ENCODE data around the gene TBX21. TPM values are rescaled to one million over a fixed set of nuclear protein-coding genes. Genes with fewer than 3 reads are reported as not detected.
"Not testable (repeated sequence)": the region's sequence is repeated elsewhere in the genome, so short reads cannot be mapped to it uniquely, and the experiment has no call there.

TBX21 gene
- total RNA-seq, 1 experiment from 2014 or later, result not detected

- no peak for DNase-seq (ENCODE audit: low read depth)
- in situ Hi-C loops (cut with HindIII; ENCODE audit: low pct_unique_long_range_greater_than_20kb, low sequenced_read_pairs), result no loop called here
These were observed 9.5 kb downstream of the TBX21 start for GRCh38 chr17:47742319-47743181.

GRCh38 chr17:47744168-47745036 lies 11.4 kb downstream of the TBX21 start:
- in situ Hi-C loops (cut with HindIII; ENCODE audit: low pct_unique_long_range_greater_than_20kb, low sequenced_read_pairs), result no loop called here

GRCh38 chr17:47745037-47745380 lies 12.0 kb downstream of the TBX21 start:
- in situ Hi-C loops (cut with HindIII; ENCODE audit: low pct_unique_long_range_greater_than_20kb, low sequenced_read_pairs), result no loop called here
- DNase-seq (ENCODE audit: low read depth), result no peak

More at GRCh38 chr17:47744168-47745036, 11.4 kb downstream of the TBX21 start:
- no peak for DNase-seq (ENCODE audit: low read depth)

- no peak for DNase-seq (ENCODE audit: low read depth)
- in situ Hi-C loops (cut with HindIII; ENCODE audit: low pct_unique_long_range_greater_than_20kb, low sequenced_read_pairs), result no loop called here
These were observed 18.4 kb downstream of the TBX21 start for GRCh38 chr17:47751471-47751870.

GRCh38 chr17:47757386-47757785 lies 24.4 kb downstream of the TBX21 start:
- in situ Hi-C loops (cut with HindIII; ENCODE audit: low pct_unique_long_range_greater_than_20kb, low sequenced_read_pairs), result no loop called here
- no peak for DNase-seq (ENCODE audit: low read depth)

GRCh38 chr17:47760409-47761140 lies 27.5 kb downstream of the TBX21 start:
- DNase-seq (ENCODE audit: low read depth), result no peak
- in situ Hi-C loops (cut with HindIII; ENCODE audit: low pct_unique_long_range_greater_than_20kb, low sequenced_read_pairs), result no loop called here

- in situ Hi-C loops (cut with HindIII; ENCODE audit: low pct_unique_long_range_greater_than_20kb, low sequenced_read_pairs), result no loop called here
- DNase-seq (ENCODE audit: low read depth), result no peak
These were observed 29.7 kb downstream of the TBX21 start for GRCh38 chr17:47762728-47763127.

GRCh38 chr17:47763913-47764582 lies 31.0 kb downstream of the TBX21 start:
- in situ Hi-C loops (cut with HindIII; ENCODE audit: low pct_unique_long_range_greater_than_20kb, low sequenced_read_pairs), result no loop called here
- no peak for DNase-seq (ENCODE audit: low read depth)

GRCh38 chr17:47773649-47774048 lies 40.6 kb downstream of the TBX21 start:
- in situ Hi-C loops (cut with HindIII; ENCODE audit: low pct_unique_long_range_greater_than_20kb, low sequenced_read_pairs); DNase-seq (ENCODE audit: low read depth): not testable (repeated sequence)

- DNase-seq (ENCODE audit: low read depth), result no peak
- in situ Hi-C loops (cut with HindIII; ENCODE audit: low pct_unique_long_range_greater_than_20kb, low sequenced_read_pairs), result no loop called here
These were observed 41.3 kb downstream of the TBX21 start for GRCh38 chr17:47774331-47774730.

- DNase-seq (ENCODE audit: low read depth), result no peak
These were observed 42.0 kb downstream of the TBX21 start for GRCh38 chr17:47774987-47775580.

GRCh38 chr17:47776330-47777197 lies 43.5 kb downstream of the TBX21 start:
- in situ Hi-C loops (cut with HindIII; ENCODE audit: low pct_unique_long_range_greater_than_20kb, low sequenced_read_pairs), result no loop called here

More at GRCh38 chr17:47774987-47775580, 42.0 kb downstream of the TBX21 start:
- in situ Hi-C loops (cut with HindIII; ENCODE audit: low pct_unique_long_range_greater_than_20kb, low sequenced_read_pairs), result no loop called here

GRCh38 chr17:47778184-47778635 lies 45.2 kb downstream of the TBX21 start:
- no peak for DNase-seq (ENCODE audit: low read depth)
- in situ Hi-C loops (cut with HindIII; ENCODE audit: low pct_unique_long_range_greater_than_20kb, low sequenced_read_pairs), result no loop called here

More at GRCh38 chr17:47776330-47777197, 43.5 kb downstream of the TBX21 start:
- DNase-seq (ENCODE audit: low read depth), result peak; percentile 34

- in situ Hi-C loops (cut with HindIII; ENCODE audit: low pct_unique_long_range_greater_than_20kb, low sequenced_read_pairs), result no loop called here
- no peak for DNase-seq (ENCODE audit: low read depth)
These were observed 48.4 kb downstream of the TBX21 start for GRCh38 chr17:47781397-47781796.

- peak; percentile 31 for DNase-seq (ENCODE audit: low read depth)
- in situ Hi-C loops (cut with HindIII; ENCODE audit: low pct_unique_long_range_greater_than_20kb, low sequenced_read_pairs), result no loop called here
These were observed 52.6 kb downstream of the TBX21 start for GRCh38 chr17:47785538-47786123.
